Left ventricle myocardium inferior (tissue), 1 donor: ENCODE measurements around the gene TMEM95. TPM values are rescaled to one million over a fixed set of nuclear protein-coding genes. Genes with fewer than 3 reads are reported as not detected.
"Not testable (repeated sequence)": the region's sequence is repeated elsewhere in the genome, so short reads cannot be mapped to it uniquely, and the experiment has no call there.

Source experiments
- DNase-seq: peaks from one replicate; pipeline ENCODE4 v3.0.0-alpha.2; 2020
- H3K27ac ChIP-seq: fragments of 200-600 bp; replicated peaks from 2 replicates; pipeline ENCODE4 v1.8.0; 2021
- H3K27me3 ChIP-seq: fragments of 200-600 bp; 2 replicates; pipeline ENCODE4 v1.8.0; 2021; ENCODE audit warnings: low read depth
- H3K36me3 ChIP-seq: fragments of 200-600 bp; 2 replicates; pipeline ENCODE4 v1.8.0; 2021
- H3K4me1 ChIP-seq: fragments of 200-600 bp; 2 replicates; pipeline ENCODE4 v1.8.0; 2021
- H3K4me3 ChIP-seq: fragments of 200-600 bp; 2 replicates; pipeline ENCODE4 v1.8.0; 2021; ENCODE audit warnings: mild to moderate bottlenecking, moderate library complexity
- H3K9me3 ChIP-seq: fragments of 200-600 bp; replicated peaks from 2 replicates; pipeline ENCODE4 v1.8.0; 2021
- CTCF ChIP-seq: fragments of 200-600 bp; IDR thresholded peaks from 2 replicates; pipeline ENCODE4 v1.8.0; 2021; ENCODE audit warnings: antibody characterized with exemption, mild to moderate bottlenecking, borderline replicate concordance
- intact Hi-C: fragments of 100-400 bp; cut with micrococcal nuclease; formaldehyde crosslinking; loops from one replicate; pipeline ENCODE4 v1.11.0; 2022
- total RNA-seq: library from RNA; stranded (reverse); fragmentation: NEBNext Ultra II Directional; extraction: Animal tissue kit (Norgen Biotek cat#: 25700); gene quantifications from one replicate; pipeline ENCODE4 v1.2.1, GENCODE V29; 2021
- donor health status: DM: no; HTN: yes; CAD: no; lungs with severe emphysema.

Gene TMEM95
- total RNA-seq, 1 donor from 2014 or later: not detected

- H3K27me3 ChIP-seq: peaks cover 18% of the 10 kb centered on the region
- H3K9me3 ChIP-seq: no peaks in the 10 kb centered on the region
- H3K36me3 ChIP-seq: peaks cover 15% of the 10 kb centered on the region
- intact Hi-C loops: no loop called here
- peak; percentile 78 for DNase-seq
- no peak for TF ChIP-seq CTCF
- peaks cover 28% of the 10 kb centered on the region for H3K4me1 ChIP-seq
- H3K27ac ChIP-seq: peak overlapping the region; percentile 94
- peak overlapping the region; percentile 94 for H3K4me3 ChIP-seq
Observed at GRCh38 chr17:7329997-7330637, 24.8 kb upstream of the TMEM95 start.

- Histone ChIP-seq H3K27ac (peak overlapping the region; percentile 94), H3K9me3 (no peaks in the 10 kb centered on the region), H3K36me3 (peaks cover 12% of the 10 kb centered on the region), H3K4me1 (peaks cover 28% of the 10 kb centered on the region), H3K27me3 (peaks cover 23% of the 10 kb centered on the region), H3K4me3 (peak overlapping the region; percentile 94)
- no peak for DNase-seq
- no peak for TF ChIP-seq CTCF
- intact Hi-C loops: no loop called here
Observed at GRCh38 chr17:7330638-7331015, 24.3 kb upstream of the TMEM95 start.

GRCh38 chr17:7332111-7332510 is 22.8 kb upstream of the TMEM95 start:
- TF ChIP-seq CTCF: no peak
- Histone ChIP-seq H3K36me3 (no peaks in the 10 kb centered on the region), H3K4me3 (no peak overlapping the region), H3K27ac (no peak overlapping the region), H3K27me3 (peaks cover 38% of the 10 kb centered on the region), H3K4me1 (peaks cover 28% of the 10 kb centered on the region), H3K9me3 (no peaks in the 10 kb centered on the region)
- DNase-seq: no peak
- intact Hi-C loops: no loop called here

- H3K9me3 ChIP-seq, H3K27ac ChIP-seq, DNase-seq, intact Hi-C loops, H3K4me3 ChIP-seq, H3K36me3 ChIP-seq: not testable (repeated sequence)
- Histone ChIP-seq H3K4me1 (peaks cover 27% of the 10 kb centered on the region), H3K27me3 (peaks cover 44% of the 10 kb centered on the region)
Observed at GRCh38 chr17:7332600-7333069, 22.3 kb upstream of the TMEM95 start.

GRCh38 chr17:7334938-7335538 is 19.9 kb upstream of the TMEM95 start:
- intact Hi-C loops: no loop called here
- Histone ChIP-seq H3K4me3 (no peak overlapping the region), H3K27ac (no peak overlapping the region), H3K36me3 (no peaks in the 10 kb centered on the region), H3K4me1 (peaks cover 7% of the 10 kb centered on the region), H3K27me3 (peaks cover 68% of the 10 kb centered on the region), H3K9me3 (no peaks in the 10 kb centered on the region)
- TF ChIP-seq CTCF: no peak
- DNase-seq: no peak

- H3K9me3 ChIP-seq, H3K36me3 ChIP-seq, H3K4me3 ChIP-seq, H3K4me1 ChIP-seq, DNase-seq, H3K27ac ChIP-seq, intact Hi-C loops: not testable (repeated sequence)
- peaks cover 75% of the 10 kb centered on the region for H3K27me3 ChIP-seq
Observed at GRCh38 chr17:7335765-7336164, 19.2 kb upstream of the TMEM95 start.
